Right atrium auricular region (tissue), 2 donors: ENCODE measurements around the gene PIBF1. TPM values are rescaled to one million over a fixed set of nuclear protein-coding genes. Genes with fewer than 3 reads are reported as not detected.
"Not testable (repeated sequence)": the region's sequence is repeated elsewhere in the genome, so short reads cannot be mapped to it uniquely, and the experiment has no call there.

Experiments used
- DNase-seq: peaks from one replicate; pipeline ENCODE4 v3.0.0-alpha.2; 2019; ENCODE audit warnings: low spot score
- H3K27ac ChIP-seq, 2 donors: fragments of 200-600 bp; sonication (generic); 1 replicate in 1 of 2; 2 replicates in 1 of 2; pipeline ENCODE4 v1.5.1; 2016 to 2019
- H3K27me3 ChIP-seq, 2 donors: fragments of 200-600 bp; sonication (generic); one replicate each; pipeline versions ENCODE4 v1.5.1 to v1.6.0; 2017 to 2019
- H3K36me3 ChIP-seq: fragments of 200-600 bp; sonication (generic); one replicate; pipeline ENCODE4 v1.5.1; 2016
- H3K4me1 ChIP-seq, 2 donors: fragments of 200-600 bp; sonication (generic); one replicate each; pipeline versions ENCODE4 v1.5.1 to v1.6.0; 2017 to 2019
- H3K4me3 ChIP-seq, 2 donors: fragments of 200-600 bp; sonication (generic); 1 replicate in 1 of 2; 2 replicates in 1 of 2; pipeline ENCODE4 v1.5.1; 2017 to 2019; ENCODE audit warnings: mild to moderate bottlenecking in 1 of 2, moderate library complexity in 1 of 2
- H3K9me3 ChIP-seq, 2 donors: fragments of 200-600 bp; sonication (generic); one replicate each; pipeline ENCODE4 v1.5.1; 2019
- CTCF ChIP-seq, 2 donors: fragments of 200-600 bp; sonication (generic); IDR thresholded peaks; one replicate each; pipeline ENCODE4 v1.5.1; 2019; ENCODE audit warnings: antibody characterized with exemption in 2 of 2
- total RNA-seq, 2 donors: library from RNA; depleted of rRNA; stranded (reverse); fragments of >200 nt; gene quantifications; one replicate each; pipeline ENCODE4 v1.1.0, GENCODE V29; 2016

PIBF1 gene
- total RNA-seq, 2 donors from 2014 or later = 9.4 to 17.1 TPM

- TF ChIP-seq CTCF (IDR thresholded peaks at IDR 0.05) = no peak
- no peaks in the 10 kb centered on the region for H3K9me3 ChIP-seq
- H3K36me3 ChIP-seq = peaks cover 51% of the 10 kb centered on the region
Observed at GRCh38 chr13:72754111-72754510, 27.8 kb upstream of the PIBF1 start.

DNA sequence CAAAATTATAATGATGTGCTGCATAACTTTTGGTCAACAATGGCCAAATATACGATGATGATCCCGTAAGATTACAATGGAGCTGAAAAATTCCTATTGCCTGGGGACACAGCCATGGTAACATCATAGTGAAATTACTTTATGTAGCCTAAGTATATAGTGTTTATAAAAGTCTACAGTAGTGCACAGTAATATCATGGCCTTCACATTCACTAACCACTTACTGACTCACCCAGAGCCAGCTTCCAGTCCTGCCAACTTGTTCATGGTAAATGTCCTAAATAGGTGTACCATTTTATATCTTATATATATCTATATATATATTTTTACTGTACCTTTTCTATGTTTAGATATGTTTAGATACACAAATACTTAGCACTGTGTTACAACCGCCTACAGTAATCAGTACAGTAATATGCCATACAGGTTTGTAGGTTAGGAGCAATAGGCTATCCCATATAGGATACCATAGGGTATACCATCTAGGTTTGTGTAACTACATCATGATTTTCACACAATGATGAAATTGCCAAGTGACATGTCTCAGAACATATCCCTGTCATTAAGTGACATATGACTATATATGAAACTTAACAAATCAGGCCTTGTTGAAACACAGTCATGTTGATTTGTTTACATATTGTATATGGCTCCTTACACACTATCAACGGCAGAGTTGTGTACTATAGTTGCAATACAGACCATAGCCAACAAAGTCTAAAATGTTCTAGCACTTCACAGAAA, 24.0 kb upstream of the PIBF1 start:
- Histone ChIP-seq H3K36me3 (peaks cover 77% of the 10 kb centered on the region), H3K9me3 (no peaks in the 10 kb centered on the region)
- no peak for TF ChIP-seq CTCF (IDR thresholded peaks at IDR 0.05)

More at GRCh38 chr13:72754111-72754510, 27.8 kb upstream of the PIBF1 start:
- no peak for DNase-seq
- Histone ChIP-seq H3K27me3 (no peaks in the 10 kb centered on the region), H3K4me1 (no peaks in the 10 kb centered on the region), H3K27ac (no peak overlapping the region), H3K4me3 (no peak overlapping the region)

DNA sequence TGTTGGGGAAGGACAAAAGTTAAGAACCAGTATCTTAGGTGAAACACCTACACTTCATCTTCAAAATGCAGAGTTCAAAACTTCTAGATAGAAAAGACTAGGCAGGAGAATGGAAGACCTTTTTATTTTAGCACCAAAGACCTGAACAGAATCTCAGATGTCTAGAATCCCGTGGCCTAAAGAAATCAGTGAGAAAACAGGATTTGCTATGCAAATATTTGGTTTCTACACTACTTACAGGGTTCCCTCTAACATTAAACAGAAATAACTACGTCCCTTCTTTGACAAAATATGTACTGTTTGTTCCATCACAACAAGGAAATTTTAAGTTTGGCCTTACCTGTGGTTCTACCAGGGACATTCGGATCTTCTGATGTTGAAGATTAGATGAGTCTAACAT, 21.7 kb upstream of the PIBF1 start:
- Histone ChIP-seq H3K4me3 (no peak overlapping the region), H3K9me3 (no peaks in the 10 kb centered on the region), H3K36me3 (peaks cover 84% of the 10 kb centered on the region), H3K27ac (no peak overlapping the region), H3K4me1 (no peaks in the 10 kb centered on the region), H3K27me3 (no peaks in the 10 kb centered on the region)
- TF ChIP-seq CTCF (IDR thresholded peaks at IDR 0.05) = no peak
- no peak for DNase-seq

More for the DNA sequence above, 24.0 kb upstream of the PIBF1 start:
- H3K27ac ChIP-seq = no peak overlapping the region
- H3K4me3 ChIP-seq = no peak overlapping the region
- DNase-seq = no peak
- H3K4me1 ChIP-seq = no peaks in the 10 kb centered on the region
- no peaks in the 10 kb centered on the region for H3K27me3 ChIP-seq

DNA sequence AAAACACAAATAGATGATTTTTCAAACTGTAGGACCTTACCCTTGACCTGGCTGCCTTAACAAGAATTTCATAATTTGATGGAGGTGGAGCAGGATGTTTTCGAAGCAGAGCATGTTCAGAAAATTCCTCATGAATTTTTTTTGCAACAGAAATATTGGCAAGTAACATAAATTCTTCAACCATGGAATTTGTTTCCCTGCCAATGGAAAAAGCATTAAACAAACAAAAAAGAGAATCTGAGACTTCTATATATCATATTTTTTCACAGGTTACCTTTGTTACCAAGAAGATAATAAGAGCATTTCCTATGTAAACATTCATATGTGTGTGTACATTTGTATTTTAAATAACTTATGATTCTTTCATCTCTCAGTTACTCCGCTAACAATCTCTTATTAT, 18.5 kb upstream of the PIBF1 start:
- H3K27ac ChIP-seq = no peak overlapping the region
- no peak for TF ChIP-seq CTCF (IDR thresholded peaks at IDR 0.05)
- H3K9me3 ChIP-seq = no peaks in the 10 kb centered on the region
- peaks cover 100% of the 10 kb centered on the region for H3K36me3 ChIP-seq
- H3K4me1 ChIP-seq = no peaks in the 10 kb centered on the region
- no peak overlapping the region for H3K4me3 ChIP-seq
- no peaks in the 10 kb centered on the region for H3K27me3 ChIP-seq
- no peak for DNase-seq

GRCh38 chr13:72774019-72774418, 7.9 kb upstream of the PIBF1 start:
- no peak overlapping the region for H3K4me3 ChIP-seq
- H3K36me3 ChIP-seq = peaks cover 90% of the 10 kb centered on the region
- no peaks in the 10 kb centered on the region for H3K9me3 ChIP-seq
- no peak for TF ChIP-seq CTCF (IDR thresholded peaks at IDR 0.05)
- no peak overlapping the region for H3K27ac ChIP-seq
- H3K4me1 ChIP-seq = peaks cover 0 to 1% of the 10 kb centered on the region in 2 donors
- no peaks in the 10 kb centered on the region for H3K27me3 ChIP-seq
- DNase-seq = no peak

DNA sequence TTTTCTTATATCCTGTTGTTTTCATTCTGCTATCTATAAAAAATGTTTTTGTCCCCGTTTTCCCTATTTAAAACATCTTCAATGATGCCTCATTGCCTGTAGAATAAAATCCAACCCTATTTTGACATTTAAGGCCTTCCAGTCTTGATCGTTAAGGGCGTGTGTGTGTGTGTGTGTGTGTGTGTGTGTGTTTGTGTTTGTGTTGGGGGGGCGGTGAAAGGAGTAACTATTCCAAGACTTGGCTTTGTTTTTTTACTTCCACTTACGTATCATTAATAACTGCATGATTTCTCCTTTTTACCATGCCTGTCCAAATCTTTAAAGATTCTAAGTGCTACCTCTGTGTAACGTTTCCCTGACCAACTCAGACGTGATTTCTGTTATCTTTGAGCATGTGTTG, 784 bp downstream of the PIBF1 start:
- Histone ChIP-seq H3K9me3 (no peaks in the 10 kb centered on the region), H3K27me3 (no peaks in the 10 kb centered on the region), H3K27ac (peak overlapping the region in 1 of 2 donors; percentile 81), H3K36me3 (peaks cover 12% of the 10 kb centered on the region), H3K4me3 (peak overlapping the region; percentile 83 to 93), H3K4me1 (peaks cover 0 to 33% of the 10 kb centered on the region in 2 donors)
- no peak for DNase-seq
- no peak for TF ChIP-seq CTCF (IDR thresholded peaks at IDR 0.05)

- not testable (repeated sequence) for H3K27me3 ChIP-seq, DNase-seq, H3K9me3 ChIP-seq, H3K36me3 ChIP-seq, H3K27ac ChIP-seq, H3K4me3 ChIP-seq
- H3K4me1 ChIP-seq = peaks cover 0 to 25% of the 10 kb centered on the region in 2 donors
Observed at GRCh38 chr13:72784679-72785078, 2.7 kb downstream of the PIBF1 start.
